HepG2 (cell line): ENCODE data around the gene MT1M. TPM values are rescaled to one million over a fixed set of nuclear protein-coding genes. Genes with fewer than 3 reads are reported as not detected.
A peak's percentile ranks its signal among the peaks of the same experiment; 100 is the strongest.

Experiments
- ATAC-seq: fragments of 200-7000 bp; cut with Tn5 transposase; 3 replicates; pipeline ENCODE4 v1.9.1; 2020; ENCODE audit warnings: mild to moderate bottlenecking, moderate library complexity
- BruUV-seq: library from RNA; stranded (reverse); fragments of 400-500 nt; replicated peaks from 2 replicates; lab custom pipeline; 2021; lab: Mats Ljungman, UMichigan
- CTCF ChIA-PET: fragments of 300-600 bp; formaldehyde crosslinking; extraction: SDS; loops from one replicate; lab custom pipeline; 2021; ENCODE audit warnings: low total read pairs, inconsistent platforms, low intra/inter-chr PET ratio; lab: Yijun Ruan, JAX
- POLR2A ChIA-PET: fragments of 350-600 bp; sonication (Branson Sonifier 250); formaldehyde crosslinking; loops from one replicate; lab custom pipeline; 2020; ENCODE audit warnings: antibody characterized with exemption, inconsistent platforms; lab: Yijun Ruan, JAX
- DNase-seq: peaks from one replicate; pipeline ENCODE4 v3.0.0-alpha.2; 2015; ENCODE audit warnings: low spot score
- FAIRE-seq: peaks from 3 replicates; lab custom pipeline; 2011; peaks lifted over from hg19 to GRCh38; lab: Jason Lieb, UNC
- H2AFZ ChIP-seq: one replicate; pipeline ENCODE4 v1.6.1; 2011; ENCODE audit warnings: low read length, inconsistent platforms
- H3K27ac ChIP-seq: fragments of 300-600 bp; 3 replicates; pipeline ENCODE4 v1.8.0; 2011; ENCODE audit warnings: mixed run types, mild to moderate bottlenecking, mixed read lengths, low read length, inconsistent platforms; ENCODE audit not compliant: insufficient read depth; ENCODE audit errors: extremely low read length
- H3K27me3 ChIP-seq, 2 experiments: fragments of 200-600 bp in 1 of 2; 2 replicates in 1 of 2; 3 replicates in 1 of 2; pipeline versions ENCODE4 v1.6.0 to v1.8.0; 2011; ENCODE audit warnings: low read length in 2 of 2, mild to moderate bottlenecking in 2 of 2, moderate library complexity in 2 of 2, inconsistent platforms in 1 of 2; ENCODE audit not compliant: insufficient read depth in 2 of 2, control insufficient read depth in 1 of 2
- H3K36me3 ChIP-seq, 2 experiments: fragments of 200-600 bp in 1 of 2; replicated peaks in 1 of 2; 2 replicates in 1 of 2; 3 replicates in 1 of 2; pipeline versions ENCODE4 v1.5.1 to v1.8.0; 2011; ENCODE audit warnings: low read length in 2 of 2, inconsistent platforms in 1 of 2; ENCODE audit not compliant: insufficient read depth in 2 of 2, control insufficient read depth in 1 of 2
- H3K4me1 ChIP-seq: 2 replicates; pipeline ENCODE4 v1.5.1; 2012; ENCODE audit warnings: low read length, inconsistent platforms; ENCODE audit not compliant: insufficient read depth
- H3K4me2 ChIP-seq: 2 replicates; pipeline ENCODE4 v1.6.0; 2011; ENCODE audit warnings: low read depth, low read length, inconsistent platforms
- H3K4me3 ChIP-seq, 3 experiments: fragments of 200-600 bp in 1 of 3; sonication (generic), shearing (Covaris generic) in 1 of 3; replicated peaks in 1 of 3; 2 replicates each; pipeline ENCODE4 v1.5.1; 2011 to 2016; ENCODE audit warnings: low read length in 3 of 3, inconsistent platforms in 2 of 3, low read depth in 2 of 3, mild to moderate bottlenecking in 2 of 3, control low read depth in 1 of 3, mixed read lengths in 1 of 3; ENCODE audit not compliant: insufficient read depth in 1 of 3
- H3K79me2 ChIP-seq: one replicate; pipeline ENCODE4 v1.6.1; 2011; ENCODE audit warnings: low read length, inconsistent platforms; ENCODE audit not compliant: insufficient read depth
- H3K9ac ChIP-seq: 2 replicates; pipeline ENCODE4 v1.6.0; 2011; ENCODE audit warnings: mild to moderate bottlenecking, low read depth, low read length, inconsistent platforms; ENCODE audit not compliant: insufficient read depth
- H3K9me3 ChIP-seq: 2 replicates; pipeline ENCODE4 v1.5.1; 2012; ENCODE audit warnings: mild to moderate bottlenecking, low read length
- H4K20me1 ChIP-seq: 2 replicates; pipeline ENCODE4 v1.6.0; 2011; ENCODE audit warnings: inconsistent platforms, mild to moderate bottlenecking, low read length, moderate library complexity; ENCODE audit not compliant: insufficient read depth
- ATF5 ChIP-seq: sonication (generic); formaldehyde crosslinking; IDR thresholded peaks from 2 replicates; pipeline ENCODE4 v1.4.0; 2020; ENCODE audit warnings: mild to moderate bottlenecking, low read depth, missing genetic modification reagents
- ERF ChIP-seq: IDR thresholded peaks from 2 replicates; pipeline ENCODE4 v1.6.1; 2018; ENCODE audit warnings: missing biosample characterization, missing genetic modification reagents
- FIP1L1 ChIP-seq: fragments of 200-400 bp; formaldehyde crosslinking; IDR thresholded peaks from 2 replicates; pipeline ENCODE4 v1.6.1; 2018; ENCODE audit warnings: low read depth, mild to moderate bottlenecking, low read length, moderate library complexity, borderline replicate concordance; ENCODE audit not compliant: insufficient read depth
- ISL2 ChIP-seq: sonication (generic); formaldehyde crosslinking; IDR thresholded peaks from 2 replicates; pipeline ENCODE4 v1.5.0; 2020; ENCODE audit warnings: missing genetic modification reagents
- MAFF ChIP-seq: IDR thresholded peaks from 2 replicates; pipeline ENCODE4 v1.6.1; 2011; ENCODE audit warnings: low read depth, low read length, improper control_type of control experiment
- MIER2 ChIP-seq: IDR thresholded peaks from 2 replicates; pipeline ENCODE4 v1.6.1; 2016; ENCODE audit warnings: missing biosample characterization, missing genetic modification reagents
- TEAD3 ChIP-seq: optimal IDR thresholded peaks from 2 replicates; pipeline ENCODE3; 2016; ENCODE audit warnings: borderline replicate concordance
- ZNF180 ChIP-seq: sonication (generic); formaldehyde crosslinking; IDR thresholded peaks from 2 replicates; pipeline ENCODE4 v1.4.0; 2020; ENCODE audit warnings: low read depth, missing genetic modification reagents, borderline replicate concordance
- ZSCAN20 ChIP-seq: sonication (generic); formaldehyde crosslinking; IDR thresholded peaks from 2 replicates; pipeline ENCODE4 v1.4.0; 2020; ENCODE audit warnings: missing genetic modification reagents, mild to moderate bottlenecking, borderline replicate concordance
- WGBS: methylation state at CpG from one replicate; pipeline ENCODE4 v1.1.6; 2017; ENCODE audit warnings: low lambda C conversion rate; 5-methylcytosine and 5-hydroxymethylcytosine counted together
- in situ Hi-C: cut with HindIII; loops from 2 replicates; pipeline ENCODE4 v1.10.0; 2017; ENCODE audit warnings: low pct_unique_long_range_greater_than_20kb; ENCODE audit not compliant: extremely low pct_ligation_motif_present
- intact Hi-C: fragments of 100-400 bp; cut with micrococcal nuclease; formaldehyde crosslinking; loops from one replicate; pipeline ENCODE4 v1.10.0; 2022; ENCODE audit not compliant: unreplicated experiment
- polyA plus RNA-seq, 8 experiments: library from polyadenylated mRNA; depleted of rRNA in 3 of 8; stranded (reverse) in 7 of 8; unstranded in 1 of 8; fragments of >200 nt; fragmentation: Illumina TruSeq in 4 of 8; extraction: Trizol in 4 of 8; gene quantifications; 2 replicates each; pipeline versions ENCODE4 v1.2.1 to v1.2.3, GENCODE V29; 2011 to 2016; ENCODE audit warnings: low read depth in 4 of 8, missing spikeins in 1 of 8, mixed read lengths in 1 of 8; ENCODE audit not compliant: insufficient read depth in 1 of 8
- total RNA-seq, 5 experiments: library from RNA; depleted of rRNA; stranded (reverse); fragments of >200 nt; fragmentation: Illumina TruSeq; extraction: Trizol; gene quantifications; 2 replicates each; pipeline ENCODE4 v1.2.3, GENCODE V29; 2016; ENCODE audit warnings: low read depth in 1 of 5
- TF ChIP-seq, protein P1 (sequence below): sonication (generic); formaldehyde crosslinking; IDR thresholded peaks from 2 replicates; pipeline ENCODE4 v1.9.0; 2021; ENCODE audit warnings: missing genetic modification reagents, borderline replicate concordance
- TF ChIP-seq, protein P2 (sequence below), 2 experiments: IDR thresholded peaks; 2 replicates each; pipeline ENCODE4 v1.6.1; 2011 to 2012; ENCODE audit warnings: low read length in 2 of 2, borderline replicate concordance in 1 of 2, low read depth in 1 of 2, mild to moderate bottlenecking in 1 of 2, moderate library complexity in 1 of 2
- TF ChIP-seq, protein P3 (sequence below): sonication (generic); formaldehyde crosslinking; IDR thresholded peaks from 2 replicates; pipeline ENCODE4 v1.4.0; 2020; ENCODE audit warnings: missing genetic modification reagents

MT1M gene
- total and polyA plus RNA-seq, 2 of the 13 experiments (the other 11 are each of a cell fraction or from before 2014, with no cell fraction given): 4.6 TPM; not detected in 1

DNA sequence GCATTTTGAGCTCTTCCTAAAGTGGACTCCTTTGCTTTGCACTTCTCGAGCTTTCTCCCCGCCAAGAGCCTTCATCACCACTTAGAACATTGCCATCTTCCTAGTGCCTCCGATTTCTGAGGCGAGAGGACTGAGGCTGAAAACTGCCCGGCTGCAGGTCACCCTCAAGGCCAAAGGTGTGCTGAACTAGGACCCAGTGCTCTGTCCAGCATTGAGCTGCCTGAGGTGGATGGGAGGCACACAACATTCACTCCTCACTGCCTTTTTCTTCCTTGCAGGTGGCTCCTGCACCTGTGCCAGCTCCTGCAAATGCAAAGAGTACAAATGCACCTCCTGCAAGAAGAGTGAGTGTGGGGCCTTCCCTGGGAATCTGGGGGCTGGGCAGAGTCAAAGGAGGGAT, 11.4 kb downstream of the MT1M start:
- H2AFZ ChIP-seq: no peak overlapping the region
- H3K4me1 ChIP-seq: peaks cover 48% of the 10 kb centered on the region
- H4K20me1 ChIP-seq: no peaks in the 10 kb centered on the region
- no peak overlapping the region for H3K27ac ChIP-seq
- CTCF ChIA-PET: no interaction called here
- H3K27me3 ChIP-seq: peaks cover 9 to 50% of the 10 kb centered on the region in 2 experiments; a peak in 4 of 5 replicates
- DNase-seq: no peak
- H3K4me3 ChIP-seq: peak overlapping the region in 1 of 3 experiments; percentile 45; a peak in 1 of 6 replicates
- FAIRE-seq: no peak
- intact Hi-C loops: no loop called here
- POLR2A ChIA-PET: interaction anchor here (1.3 to 1.8 kb wide), 2 partner anchors 18 to 37 kb away, joined by 3 to 5 read pairs; partner anchors contain the start of gene MT1E
- no peaks in the 10 kb centered on the region for H3K9me3 ChIP-seq
- no peaks in the 10 kb centered on the region for H3K36me3 ChIP-seq
- H3K9ac ChIP-seq: no peak overlapping the region
- BruUV-seq: no TSS peak
- H3K4me2 ChIP-seq: peak overlapping the region; percentile 41
- no peak for TF ChIP-seq ZNF180 (CRISPR knock-in tag)
- 0 out of 2 replicates have a peak, but pooled peaks have one; percentile 3 for TF ChIP-seq ERF (CRISPR knock-in tag)
- TF ChIP-seq, protein P1, sequence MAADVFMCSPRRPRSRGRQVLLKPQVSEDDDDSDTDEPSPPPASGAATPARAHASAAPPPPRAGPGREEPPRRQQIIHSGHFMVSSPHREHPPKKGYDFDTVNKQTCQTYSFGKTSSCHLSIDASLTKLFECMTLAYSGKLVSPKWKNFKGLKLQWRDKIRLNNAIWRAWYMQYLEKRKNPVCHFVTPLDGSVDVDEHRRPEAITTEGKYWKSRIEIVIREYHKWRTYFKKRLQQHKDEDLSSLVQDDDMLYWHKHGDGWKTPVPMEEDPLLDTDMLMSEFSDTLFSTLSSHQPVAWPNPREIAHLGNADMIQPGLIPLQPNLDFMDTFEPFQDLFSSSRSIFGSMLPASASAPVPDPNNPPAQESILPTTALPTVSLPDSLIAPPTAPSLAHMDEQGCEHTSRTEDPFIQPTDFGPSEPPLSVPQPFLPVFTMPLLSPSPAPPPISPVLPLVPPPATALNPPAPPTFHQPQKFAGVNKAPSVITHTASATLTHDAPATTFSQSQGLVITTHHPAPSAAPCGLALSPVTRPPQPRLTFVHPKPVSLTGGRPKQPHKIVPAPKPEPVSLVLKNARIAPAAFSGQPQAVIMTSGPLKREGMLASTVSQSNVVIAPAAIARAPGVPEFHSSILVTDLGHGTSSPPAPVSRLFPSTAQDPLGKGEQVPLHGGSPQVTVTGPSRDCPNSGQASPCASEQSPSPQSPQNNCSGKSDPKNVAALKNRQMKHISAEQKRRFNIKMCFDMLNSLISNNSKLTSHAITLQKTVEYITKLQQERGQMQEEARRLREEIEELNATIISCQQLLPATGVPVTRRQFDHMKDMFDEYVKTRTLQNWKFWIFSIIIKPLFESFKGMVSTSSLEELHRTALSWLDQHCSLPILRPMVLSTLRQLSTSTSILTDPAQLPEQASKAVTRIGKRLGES: no peak
- TF ChIP-seq ZSCAN20 (CRISPR knock-in tag): no peak
- peak; percentile 2 for TF ChIP-seq TEAD3 (CRISPR knock-in tag)
- TF ChIP-seq MIER2 (CRISPR knock-in tag): peak; percentile 84
- no peak for TF ChIP-seq FIP1L1
- no peak for TF ChIP-seq MAFF
- TF ChIP-seq, protein P2, sequence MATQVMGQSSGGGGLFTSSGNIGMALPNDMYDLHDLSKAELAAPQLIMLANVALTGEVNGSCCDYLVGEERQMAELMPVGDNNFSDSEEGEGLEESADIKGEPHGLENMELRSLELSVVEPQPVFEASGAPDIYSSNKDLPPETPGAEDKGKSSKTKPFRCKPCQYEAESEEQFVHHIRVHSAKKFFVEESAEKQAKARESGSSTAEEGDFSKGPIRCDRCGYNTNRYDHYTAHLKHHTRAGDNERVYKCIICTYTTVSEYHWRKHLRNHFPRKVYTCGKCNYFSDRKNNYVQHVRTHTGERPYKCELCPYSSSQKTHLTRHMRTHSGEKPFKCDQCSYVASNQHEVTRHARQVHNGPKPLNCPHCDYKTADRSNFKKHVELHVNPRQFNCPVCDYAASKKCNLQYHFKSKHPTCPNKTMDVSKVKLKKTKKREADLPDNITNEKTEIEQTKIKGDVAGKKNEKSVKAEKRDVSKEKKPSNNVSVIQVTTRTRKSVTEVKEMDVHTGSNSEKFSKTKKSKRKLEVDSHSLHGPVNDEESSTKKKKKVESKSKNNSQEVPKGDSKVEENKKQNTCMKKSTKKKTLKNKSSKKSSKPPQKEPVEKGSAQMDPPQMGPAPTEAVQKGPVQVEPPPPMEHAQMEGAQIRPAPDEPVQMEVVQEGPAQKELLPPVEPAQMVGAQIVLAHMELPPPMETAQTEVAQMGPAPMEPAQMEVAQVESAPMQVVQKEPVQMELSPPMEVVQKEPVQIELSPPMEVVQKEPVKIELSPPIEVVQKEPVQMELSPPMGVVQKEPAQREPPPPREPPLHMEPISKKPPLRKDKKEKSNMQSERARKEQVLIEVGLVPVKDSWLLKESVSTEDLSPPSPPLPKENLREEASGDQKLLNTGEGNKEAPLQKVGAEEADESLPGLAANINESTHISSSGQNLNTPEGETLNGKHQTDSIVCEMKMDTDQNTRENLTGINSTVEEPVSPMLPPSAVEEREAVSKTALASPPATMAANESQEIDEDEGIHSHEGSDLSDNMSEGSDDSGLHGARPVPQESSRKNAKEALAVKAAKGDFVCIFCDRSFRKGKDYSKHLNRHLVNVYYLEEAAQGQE (IDR thresholded peaks at IDR 0.05; ENCODE audit: borderline replicate concordance in 1 of 2, low read depth in 1 of 2, low read length in 2 of 2): peak; percentile 55 to 87
- no peak for TF ChIP-seq ISL2 (CRISPR knock-in tag)
- TF ChIP-seq, protein P3, sequence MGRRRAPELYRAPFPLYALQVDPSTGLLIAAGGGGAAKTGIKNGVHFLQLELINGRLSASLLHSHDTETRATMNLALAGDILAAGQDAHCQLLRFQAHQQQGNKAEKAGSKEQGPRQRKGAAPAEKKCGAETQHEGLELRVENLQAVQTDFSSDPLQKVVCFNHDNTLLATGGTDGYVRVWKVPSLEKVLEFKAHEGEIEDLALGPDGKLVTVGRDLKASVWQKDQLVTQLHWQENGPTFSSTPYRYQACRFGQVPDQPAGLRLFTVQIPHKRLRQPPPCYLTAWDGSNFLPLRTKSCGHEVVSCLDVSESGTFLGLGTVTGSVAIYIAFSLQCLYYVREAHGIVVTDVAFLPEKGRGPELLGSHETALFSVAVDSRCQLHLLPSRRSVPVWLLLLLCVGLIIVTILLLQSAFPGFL (CRISPR knock-in tag): no peak
- TF ChIP-seq ATF5 (CRISPR knock-in tag): no peak
- TF ChIP-seq, all 625 proteins: peak for 4
- ATAC-seq: no peak
- in situ Hi-C loops: no loop called here
- WGBS: 39% methylated on average over 5 of the region's 5 CpGs
- no peaks in the 10 kb centered on the region for H3K79me2 ChIP-seq
